Subcutaneous adipose tissue (tissue), 4 donors: Measurements from ENCODE around the gene KRT2. TPM values are rescaled to one million over a fixed set of nuclear protein-coding genes. Genes with fewer than 3 reads are reported as not detected.

Experiments used
- total RNA-seq, 4 donors: library from RNA; depleted of rRNA; stranded (reverse); fragments of >200 nt; gene quantifications; one replicate each; pipeline ENCODE4 v1.1.0, GENCODE V29; 2016
- TF ChIP-seq, protein P1 (sequence below): fragments of 450-650 bp; IDR thresholded peaks from one replicate; pipeline ENCODE4 v1.5.1; 2016; ENCODE audit warnings: low read depth, mild to moderate bottlenecking, control low read depth, antibody characterized with exemption, moderate library complexity

KRT2 gene
- total RNA-seq, 4 donors from 2014 or later = not detected

- TF ChIP-seq, protein P1, sequence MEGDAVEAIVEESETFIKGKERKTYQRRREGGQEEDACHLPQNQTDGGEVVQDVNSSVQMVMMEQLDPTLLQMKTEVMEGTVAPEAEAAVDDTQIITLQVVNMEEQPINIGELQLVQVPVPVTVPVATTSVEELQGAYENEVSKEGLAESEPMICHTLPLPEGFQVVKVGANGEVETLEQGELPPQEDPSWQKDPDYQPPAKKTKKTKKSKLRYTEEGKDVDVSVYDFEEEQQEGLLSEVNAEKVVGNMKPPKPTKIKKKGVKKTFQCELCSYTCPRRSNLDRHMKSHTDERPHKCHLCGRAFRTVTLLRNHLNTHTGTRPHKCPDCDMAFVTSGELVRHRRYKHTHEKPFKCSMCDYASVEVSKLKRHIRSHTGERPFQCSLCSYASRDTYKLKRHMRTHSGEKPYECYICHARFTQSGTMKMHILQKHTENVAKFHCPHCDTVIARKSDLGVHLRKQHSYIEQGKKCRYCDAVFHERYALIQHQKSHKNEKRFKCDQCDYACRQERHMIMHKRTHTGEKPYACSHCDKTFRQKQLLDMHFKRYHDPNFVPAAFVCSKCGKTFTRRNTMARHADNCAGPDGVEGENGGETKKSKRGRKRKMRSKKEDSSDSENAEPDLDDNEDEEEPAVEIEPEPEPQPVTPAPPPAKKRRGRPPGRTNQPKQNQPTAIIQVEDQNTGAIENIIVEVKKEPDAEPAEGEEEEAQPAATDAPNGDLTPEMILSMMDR = no peak
Observed at GRCh38 chr12:52677671-52678070, 25.7 kb upstream of the KRT2 start.

- TF ChIP-seq, protein P1 = no peak
Observed at GRCh38 chr12:52677126-52677525, 25.1 kb upstream of the KRT2 start.

DNA sequence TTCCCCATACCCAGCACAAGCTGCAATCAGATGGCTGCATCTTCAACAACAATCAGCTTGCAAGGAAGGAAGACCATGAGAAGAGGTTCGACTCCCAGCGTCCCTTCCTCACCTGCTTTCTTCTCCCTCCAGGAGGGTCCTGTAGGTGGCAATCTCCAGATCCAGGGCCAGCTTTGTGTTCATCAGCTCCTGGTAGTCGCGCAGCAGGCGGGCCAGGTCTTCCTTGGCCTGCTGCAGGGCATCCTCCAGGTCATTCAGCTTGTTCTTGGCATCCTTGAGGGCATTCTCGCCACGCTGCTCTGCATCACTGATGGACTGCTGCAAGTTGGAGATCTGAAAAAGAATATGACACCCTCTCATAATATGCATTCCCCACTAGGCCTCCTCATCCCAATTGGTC lies 24.2 kb upstream of the KRT2 start:
- TF ChIP-seq, protein P1 = no peak

DNA sequence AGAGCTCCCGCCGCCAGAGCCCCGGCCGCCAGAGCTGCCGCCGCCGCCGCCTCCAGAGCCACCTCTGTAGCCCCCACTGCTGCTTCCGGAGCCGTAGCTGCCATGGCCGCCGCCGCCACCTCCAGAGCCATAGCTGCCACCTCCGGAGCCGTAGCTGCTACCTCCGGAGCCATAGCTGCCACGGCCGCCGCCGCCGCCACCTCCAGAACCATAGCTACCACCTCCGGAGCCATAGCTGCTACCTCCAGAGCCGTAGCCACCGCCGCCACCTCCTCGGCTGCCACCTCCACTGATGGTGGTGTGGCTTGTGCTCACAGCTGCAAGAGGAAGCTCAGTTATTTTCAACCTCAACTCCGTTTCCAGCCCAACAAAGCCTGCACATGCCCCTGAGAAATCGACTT lies 23.3 kb upstream of the KRT2 start:
- TF ChIP-seq, protein P1 = no peak

- TF ChIP-seq, protein P1 = no peak
Observed at GRCh38 chr12:52674433-52674775, 22.4 kb upstream of the KRT2 start.

DNA sequence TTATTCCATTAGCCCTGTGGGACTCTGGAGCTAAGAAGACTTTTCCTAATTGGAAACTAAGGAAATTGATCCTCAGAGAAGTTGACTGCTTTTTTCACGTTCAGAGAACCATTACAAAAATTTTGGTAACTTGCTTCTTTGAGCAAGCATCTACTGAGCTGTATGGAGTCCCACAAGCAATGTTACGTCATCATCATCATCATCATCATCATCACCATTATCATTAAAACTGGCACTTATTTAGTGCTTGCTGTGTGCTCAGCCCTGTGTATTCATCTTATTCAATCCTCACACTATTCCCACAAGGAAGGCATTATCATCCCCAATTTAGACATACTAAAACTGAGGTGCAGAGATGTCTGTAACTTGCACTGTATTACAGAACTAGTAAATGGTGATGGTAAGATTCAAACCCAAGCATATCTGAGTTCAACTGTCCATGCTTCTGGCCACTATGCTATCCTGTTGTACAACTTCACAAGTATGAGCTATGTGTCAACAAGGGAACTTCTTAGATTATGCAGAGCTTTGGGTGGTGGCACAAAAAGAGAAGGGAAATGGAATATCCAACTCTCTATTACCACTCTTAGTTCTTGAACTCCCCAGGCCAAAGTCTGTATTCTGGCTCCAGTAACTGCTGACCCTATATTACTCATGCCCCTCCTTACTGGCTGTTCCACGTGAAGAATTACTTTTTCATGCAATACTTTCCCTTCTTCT lies 21.9 kb upstream of the KRT2 start:
- TF ChIP-seq, protein P1 = no peak

- TF ChIP-seq, protein P1 = no peak
Observed at GRCh38 chr12:52673217-52673616, 21.2 kb upstream of the KRT2 start.
